OCI-LY3 (cell line): ENCODE results near the gene KRABD2.

Experiments
- CTCF ChIP-seq: fragments of 200-600, 300-600 bp; sonication (generic); IDR thresholded peaks from 2 replicates; pipeline ENCODE4 v1.5.1; 2014; ENCODE audit warnings: antibody characterized with exemption, low read length, low read depth
- EZH2phosphoT487 ChIP-seq: fragments of 200-600 bp; shearing (Covaris generic); IDR thresholded peaks from 2 replicates; pipeline ENCODE4 v1.6.1; 2018; ENCODE audit warnings: antibody characterized with exemption, mixed run types, low read depth

GRCh38 chr17:8412089-8412488 is 35.6 kb upstream of the KRABD2 start:
- no peak for TF ChIP-seq CTCF
- TF ChIP-seq EZH2phosphoT487 = no peak
